ENCODE data around the gene RAVER2.
"Not testable (repeated sequence)": the region's sequence is repeated elsewhere in the genome, so short reads cannot be mapped to it uniquely, and the experiment has no call there.

The RAVER2 gene

GRCh38 chr1:64748706-64749105 is 3.8 kb downstream of the RAVER2 start:
- DNase-seq: no peak
- no peak for ATAC-seq

- no peak for ATAC-seq
Measured at GRCh38 chr1:64750092-64750491, 5.2 kb downstream of the RAVER2 start.

GRCh38 chr1:64750875-64751274 is 6.0 kb downstream of the RAVER2 start:
- DNase-seq: no peak
- ATAC-seq: no peak

More at GRCh38 chr1:64750092-64750491, 5.2 kb downstream of the RAVER2 start:
- no peak for DNase-seq

- DNase-seq: no peak
- no peak for ATAC-seq
Measured at GRCh38 chr1:64754173-64754572, 9.3 kb downstream of the RAVER2 start.

- ATAC-seq: no peak
- no peak for DNase-seq
Measured at GRCh38 chr1:64755361-64755760, 10.5 kb downstream of the RAVER2 start.

- DNase-seq (no peak), ATAC-seq (no peak)
Measured at GRCh38 chr1:64756770-64757169, 11.9 kb downstream of the RAVER2 start.

GRCh38 chr1:64757213-64757612 is 12.3 kb downstream of the RAVER2 start:
- ATAC-seq: no peak
- no peak for DNase-seq

- DNase-seq (no peak), ATAC-seq (no peak)
Measured at GRCh38 chr1:64758233-64758632, 13.4 kb downstream of the RAVER2 start.

GRCh38 chr1:64759968-64760367 is 15.1 kb downstream of the RAVER2 start:
- DNase-seq (no peak), ATAC-seq (no peak)

- DNase-seq (no peak), ATAC-seq (no peak)
Measured at GRCh38 chr1:64765012-64765411, 20.1 kb downstream of the RAVER2 start.

- no peak for ATAC-seq
- no peak for DNase-seq
Measured at GRCh38 chr1:64765826-64766225, 21.0 kb downstream of the RAVER2 start.

GRCh38 chr1:64766429-64766828 is 21.6 kb downstream of the RAVER2 start:
- ATAC-seq: no peak
- no peak for DNase-seq

- no peak for DNase-seq
- ATAC-seq: no peak
Measured at GRCh38 chr1:64769482-64769881, 24.6 kb downstream of the RAVER2 start.

GRCh38 chr1:64769971-64770370 is 25.1 kb downstream of the RAVER2 start:
- ATAC-seq (no peak), DNase-seq (no peak)

- DNase-seq, ATAC-seq: not testable (repeated sequence)
Measured at GRCh38 chr1:64773306-64773705, 28.4 kb downstream of the RAVER2 start.

GRCh38 chr1:64775113-64775512 is 30.2 kb downstream of the RAVER2 start:
- DNase-seq (no peak), ATAC-seq (no peak)

- not testable (repeated sequence) for DNase-seq, ATAC-seq
Measured at GRCh38 chr1:64782044-64782443, 37.2 kb downstream of the RAVER2 start.

- DNase-seq, ATAC-seq: not testable (repeated sequence)
Measured at GRCh38 chr1:64782848-64783247, 38.0 kb downstream of the RAVER2 start.

- DNase-seq (no peak), ATAC-seq (no peak)
Measured at GRCh38 chr1:64790832-64791487, 46.1 kb downstream of the RAVER2 start.

- ATAC-seq (no peak), DNase-seq (no peak)
Measured at GRCh38 chr1:64798872-64799271, 54.0 kb downstream of the RAVER2 start.

- ATAC-seq (no peak), DNase-seq (no peak)
Measured at GRCh38 chr1:64801851-64802523, 57.1 kb downstream of the RAVER2 start.

GRCh38 chr1:64809309-64809708 is 64.4 kb downstream of the RAVER2 start:
- ATAC-seq: no peak
- no peak for DNase-seq

GRCh38 chr1:64810001-64810400 is 65.1 kb downstream of the RAVER2 start:
- DNase-seq: no peak
- ATAC-seq: no peak

- no peak for DNase-seq
- no peak for ATAC-seq
Measured at GRCh38 chr1:64811131-64811530, 66.3 kb downstream of the RAVER2 start.
